ENCODE measurements around the gene VDAC1.

VDAC1 gene

DNA sequence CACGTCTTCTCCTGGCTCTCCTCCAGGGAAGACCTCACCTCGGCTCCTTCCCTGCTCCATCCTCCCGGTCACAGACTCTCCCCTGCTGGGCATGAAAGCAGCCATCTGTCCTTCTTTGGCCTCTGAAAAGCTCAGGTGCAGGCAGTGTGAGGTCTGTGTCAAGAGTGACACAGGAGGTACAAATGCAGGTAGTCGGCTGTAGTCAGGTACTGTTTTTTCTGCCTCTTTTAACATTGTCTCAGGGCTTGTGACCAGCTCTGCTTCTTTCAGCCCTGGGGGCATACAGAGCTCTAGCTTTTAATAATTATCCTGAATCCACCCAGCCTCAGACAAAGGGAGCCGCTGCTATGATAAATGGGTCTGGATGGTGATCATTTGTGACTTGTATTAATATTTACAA lies 82.8 kb downstream of the VDAC1 start:
- DNase-seq, result no peak
